ENCODE measurements around the gene SLFN12L.

DNA sequence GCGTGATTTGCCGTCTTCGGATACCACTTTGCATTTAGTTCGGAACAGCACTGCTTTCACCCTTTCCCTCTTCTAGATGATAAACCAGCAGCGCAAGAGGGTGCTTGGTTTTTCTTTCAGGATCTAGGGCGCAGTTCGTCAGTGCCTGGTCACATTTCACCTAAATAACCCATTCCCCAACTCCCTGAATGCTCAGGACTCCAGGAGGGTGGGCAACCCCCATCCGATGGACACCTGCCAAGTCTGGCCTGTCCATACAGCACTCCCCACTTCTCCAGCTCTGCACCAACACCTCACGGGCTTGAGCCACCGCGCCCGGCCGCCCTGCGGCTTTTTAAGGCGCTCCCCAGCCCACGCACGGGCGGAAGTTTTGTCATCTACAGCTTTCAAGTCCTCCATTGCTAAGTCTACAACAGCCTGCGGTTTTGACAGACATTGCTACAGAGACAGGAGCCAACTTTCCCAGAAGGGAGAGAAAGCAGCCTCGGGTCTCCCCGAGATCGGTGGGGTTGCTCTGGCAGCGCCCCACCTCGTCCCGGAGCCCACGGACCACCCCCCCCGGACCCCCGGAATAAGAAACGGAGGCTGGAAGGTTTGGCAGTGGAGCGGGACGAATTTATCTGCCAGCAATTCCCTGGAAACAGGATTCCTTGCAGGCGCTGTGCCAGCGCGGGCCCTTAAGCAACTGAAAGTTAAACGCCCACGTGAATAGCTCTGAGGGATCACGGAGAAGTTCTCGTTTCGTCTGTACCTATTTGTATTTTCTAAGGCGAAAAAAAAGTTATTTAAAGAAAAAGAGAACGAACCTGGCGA is 50.4 kb downstream of the SLFN12L start:
- TF ChIP-seq RELA (CRISPR knock-in tag; IDR thresholded peaks at IDR 0.05; ENCODE audit: borderline replicate concordance): no peak
- TF ChIP-seq MXD4 (CRISPR knock-in tag; IDR thresholded peaks at IDR 0.05; ENCODE audit: borderline replicate concordance): no peak
- TF ChIP-seq, protein P1, sequence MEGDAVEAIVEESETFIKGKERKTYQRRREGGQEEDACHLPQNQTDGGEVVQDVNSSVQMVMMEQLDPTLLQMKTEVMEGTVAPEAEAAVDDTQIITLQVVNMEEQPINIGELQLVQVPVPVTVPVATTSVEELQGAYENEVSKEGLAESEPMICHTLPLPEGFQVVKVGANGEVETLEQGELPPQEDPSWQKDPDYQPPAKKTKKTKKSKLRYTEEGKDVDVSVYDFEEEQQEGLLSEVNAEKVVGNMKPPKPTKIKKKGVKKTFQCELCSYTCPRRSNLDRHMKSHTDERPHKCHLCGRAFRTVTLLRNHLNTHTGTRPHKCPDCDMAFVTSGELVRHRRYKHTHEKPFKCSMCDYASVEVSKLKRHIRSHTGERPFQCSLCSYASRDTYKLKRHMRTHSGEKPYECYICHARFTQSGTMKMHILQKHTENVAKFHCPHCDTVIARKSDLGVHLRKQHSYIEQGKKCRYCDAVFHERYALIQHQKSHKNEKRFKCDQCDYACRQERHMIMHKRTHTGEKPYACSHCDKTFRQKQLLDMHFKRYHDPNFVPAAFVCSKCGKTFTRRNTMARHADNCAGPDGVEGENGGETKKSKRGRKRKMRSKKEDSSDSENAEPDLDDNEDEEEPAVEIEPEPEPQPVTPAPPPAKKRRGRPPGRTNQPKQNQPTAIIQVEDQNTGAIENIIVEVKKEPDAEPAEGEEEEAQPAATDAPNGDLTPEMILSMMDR (IDR thresholded peaks at IDR 0.05): no peak
- TF ChIP-seq ATF2 (CRISPR knock-in tag; IDR thresholded peaks at IDR 0.05; ENCODE audit: borderline replicate concordance, low read depth): no peak
- no peak for TF ChIP-seq E2F5 (CRISPR knock-in tag; IDR thresholded peaks at IDR 0.05)
- TF ChIP-seq, protein P2, sequence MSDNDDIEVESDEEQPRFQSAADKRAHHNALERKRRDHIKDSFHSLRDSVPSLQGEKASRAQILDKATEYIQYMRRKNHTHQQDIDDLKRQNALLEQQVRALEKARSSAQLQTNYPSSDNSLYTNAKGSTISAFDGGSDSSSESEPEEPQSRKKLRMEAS (CRISPR knock-in tag; IDR thresholded peaks at IDR 0.05): no peak
- no peak for TF ChIP-seq TP53 (CRISPR knock-in tag; IDR thresholded peaks at IDR 0.05)
- TF ChIP-seq ZNF138 (CRISPR knock-in tag; conservative IDR thresholded peaks at IDR 0.05): no peak
- no peak for TF ChIP-seq NFYB (CRISPR knock-in tag; conservative IDR thresholded peaks at IDR 0.05; ENCODE audit: low read depth)

Data from WTC11 (cell line).